ENCODE measurements around the gene BTBD9. TPM values are rescaled to one million over a fixed set of nuclear protein-coding genes. Genes with fewer than 3 reads are reported as not detected.

Gene BTBD9
- total and polyA plus RNA-seq, 2 experiments from 2014 or later, result 10.0 to 13.7 TPM

DNA sequence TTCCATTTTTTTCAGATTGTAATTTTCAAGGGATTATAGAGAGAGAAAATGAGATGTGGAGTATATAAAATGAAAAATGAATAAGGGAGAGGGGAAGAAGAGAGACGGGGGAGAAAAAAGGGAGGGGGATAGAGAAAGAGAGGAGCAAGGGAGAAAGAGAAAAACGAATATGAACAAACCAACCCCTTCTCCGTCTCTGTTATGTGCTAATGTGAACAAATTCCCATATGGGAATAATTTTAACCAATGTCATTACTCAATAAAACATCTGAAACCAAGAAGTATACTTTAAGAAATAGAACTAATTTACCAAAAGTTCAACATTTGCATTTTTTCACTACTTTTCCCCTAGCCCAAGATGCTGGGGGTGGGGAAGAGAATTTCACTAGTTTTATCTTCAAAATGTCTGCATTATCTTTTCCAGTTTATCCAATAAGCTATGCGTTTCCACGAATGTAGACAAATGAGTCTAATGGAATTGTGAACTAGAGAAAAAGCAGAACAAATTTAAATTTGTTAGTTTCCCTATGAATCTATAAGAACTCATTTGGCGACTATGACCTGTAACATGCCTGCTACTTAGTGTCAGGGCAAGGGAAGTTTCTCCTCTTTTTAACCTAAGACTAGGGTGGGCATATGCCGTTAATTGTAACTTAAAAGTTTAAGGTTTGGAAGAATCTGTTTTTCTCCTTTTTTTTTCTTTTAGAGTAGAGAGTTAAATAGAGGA is 286.3 kb downstream of the BTBD9 start:
- H3K4me2 ChIP-seq (ENCODE audit: unreplicated experiment), result no peak overlapping the region
- no peak overlapping the region for H3K4me3 ChIP-seq
- H4K20me1 ChIP-seq (ENCODE audit: insufficient read depth), result no peaks in the 10 kb centered on the region
- peaks cover 18% of the 10 kb centered on the region for H3K4me1 ChIP-seq (ENCODE audit: insufficient read depth)
- no peak for DNase-seq
- H3K9me3 ChIP-seq (ENCODE audit: low read depth), result no peaks in the 10 kb centered on the region
- H2AFZ ChIP-seq, result no peak overlapping the region
- no peaks in the 10 kb centered on the region for H3K79me2 ChIP-seq (ENCODE audit: insufficient read depth)
- no peak overlapping the region for H3K27ac ChIP-seq
- in situ Hi-C loops (cut with MboI), result no loop called here
- H3F3A ChIP-seq (ENCODE audit: insufficient read depth), result no peaks in the 10 kb centered on the region
- TF ChIP-seq EZH2 (IDR thresholded peaks at IDR 0.05; ENCODE audit: insufficient read depth, poor library complexity, severe bottlenecking) (no peak), EZH2phosphoT487 (IDR thresholded peaks at IDR 0.05; ENCODE audit: insufficient read depth, low read depth) (no peak)
- H3K9ac ChIP-seq, result no peak overlapping the region
- H3K9me2 ChIP-seq (ENCODE audit: insufficient read depth), result no peaks in the 10 kb centered on the region
- H3K27me3 ChIP-seq (replicated peaks; ENCODE audit: insufficient read depth), result no peaks in the 10 kb centered on the region
- no peaks in the 10 kb centered on the region for H3K36me3 ChIP-seq (ENCODE audit: low read depth)
- 57 to 64% methylated on average over 7 of the region's 7 CpGs for WGBS, 2 experiments (ENCODE audit: low coverage in 1 of 2, low lambda C conversion rate in 2 of 2, missing lambda C conversion rate in 2 of 2)

DNA sequence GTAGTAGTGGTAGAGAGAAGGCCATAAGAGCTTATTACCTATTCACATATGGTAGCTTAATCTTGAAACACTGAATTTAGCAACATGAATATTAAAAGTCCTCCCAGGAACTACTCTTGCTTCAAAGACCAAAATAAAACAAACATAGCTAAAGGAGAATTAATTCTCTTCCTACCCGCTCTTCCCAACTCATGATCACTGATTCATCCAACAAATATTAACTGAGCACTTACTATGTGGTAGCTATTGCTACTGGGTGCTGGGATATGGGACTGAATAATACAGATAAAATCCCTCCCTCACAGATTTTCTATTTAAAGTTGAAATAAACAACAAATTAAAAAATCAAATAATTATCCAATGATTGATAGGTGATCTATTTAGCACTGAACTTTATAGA is 287.1 kb downstream of the BTBD9 start:
- H3K9me2 ChIP-seq (ENCODE audit: insufficient read depth), result no peaks in the 10 kb centered on the region
- peak; percentile 20 for DNase-seq
- no peak overlapping the region for H3K4me3 ChIP-seq
- no peak overlapping the region for H2AFZ ChIP-seq
- no peak overlapping the region for H3K9ac ChIP-seq
- no peaks in the 10 kb centered on the region for H3F3A ChIP-seq (ENCODE audit: insufficient read depth)
- no peak overlapping the region for H3K4me2 ChIP-seq (ENCODE audit: unreplicated experiment)
- H3K4me1 ChIP-seq (ENCODE audit: insufficient read depth), result peaks cover 18% of the 10 kb centered on the region
- H3K9me3 ChIP-seq (ENCODE audit: low read depth), result no peaks in the 10 kb centered on the region
- H3K27me3 ChIP-seq (replicated peaks; ENCODE audit: insufficient read depth), result no peaks in the 10 kb centered on the region
- H4K20me1 ChIP-seq (ENCODE audit: insufficient read depth), result no peaks in the 10 kb centered on the region
- in situ Hi-C loops (cut with MboI), result no loop called here
- no peaks in the 10 kb centered on the region for H3K36me3 ChIP-seq (ENCODE audit: low read depth)
- no peaks in the 10 kb centered on the region for H3K79me2 ChIP-seq (ENCODE audit: insufficient read depth)
- 91 to 92% methylated on average over 1 of the region's 1 CpG for WGBS, 2 experiments (ENCODE audit: low coverage in 1 of 2, low lambda C conversion rate in 2 of 2, missing lambda C conversion rate in 2 of 2)
- TF ChIP-seq EZH2 (IDR thresholded peaks at IDR 0.05; ENCODE audit: insufficient read depth, poor library complexity, severe bottlenecking), result no peak
- no peak for TF ChIP-seq EZH2phosphoT487 (IDR thresholded peaks at IDR 0.05; ENCODE audit: insufficient read depth, low read depth)
- no peak overlapping the region for H3K27ac ChIP-seq

DNA sequence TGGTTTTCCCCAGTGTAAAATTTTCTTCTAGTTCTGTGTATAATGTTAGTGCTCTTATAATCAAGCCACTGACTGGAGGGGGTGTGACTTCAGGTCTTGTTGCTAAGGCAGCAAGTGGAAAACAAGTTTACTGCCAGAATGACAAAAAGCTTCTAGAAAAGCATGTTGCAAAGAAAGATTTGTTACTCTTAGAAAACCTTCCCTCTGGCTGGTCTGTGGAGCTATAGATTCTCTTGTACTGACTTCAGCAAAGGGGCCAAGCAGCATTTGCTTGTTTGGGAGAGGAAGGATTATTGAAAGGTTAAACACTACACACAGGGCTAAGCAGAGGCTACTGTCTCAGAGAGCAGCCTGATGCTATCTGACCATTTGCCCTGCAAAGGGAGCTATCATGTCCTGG is 288.8 kb downstream of the BTBD9 start:
- TF ChIP-seq EZH2phosphoT487 (IDR thresholded peaks at IDR 0.05; ENCODE audit: insufficient read depth, low read depth) (no peak), EZH2 (IDR thresholded peaks at IDR 0.05; ENCODE audit: insufficient read depth, poor library complexity, severe bottlenecking) (no peak)

DNA sequence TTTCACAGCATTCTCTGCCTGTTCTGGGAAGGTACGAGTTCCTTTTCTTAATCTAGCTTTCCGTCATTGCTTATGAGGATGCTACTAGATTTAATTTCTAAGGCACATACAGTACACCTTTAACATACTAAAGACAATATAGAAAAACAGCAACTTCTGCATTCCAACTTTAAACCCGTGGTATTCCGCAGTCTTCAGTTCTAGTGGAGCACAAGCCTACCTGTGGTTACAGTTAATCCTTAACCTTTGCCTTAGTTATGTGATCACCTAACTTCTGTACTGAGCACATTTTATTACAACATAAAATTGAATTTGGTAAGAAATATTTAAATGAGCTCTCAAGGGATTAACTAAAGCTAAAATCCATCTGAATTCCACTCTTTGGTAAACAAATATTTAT is 289.5 kb downstream of the BTBD9 start:
- H3K36me3 ChIP-seq (ENCODE audit: low read depth), result no peaks in the 10 kb centered on the region
- WGBS, 2 experiments (ENCODE audit: low coverage in 1 of 2, low lambda C conversion rate in 2 of 2, missing lambda C conversion rate in 2 of 2), result 97 to 98% methylated on average over 4 of the region's 4 CpGs
- peak overlapping the region; percentile 3 for H3K4me2 ChIP-seq (ENCODE audit: unreplicated experiment)
- in situ Hi-C loops (cut with MboI), result no loop called here
- H3K27ac ChIP-seq, result peak overlapping the region; percentile 49
- H4K20me1 ChIP-seq (ENCODE audit: insufficient read depth), result no peaks in the 10 kb centered on the region
- peaks cover 16% of the 10 kb centered on the region for H3F3A ChIP-seq (ENCODE audit: insufficient read depth)
- H3K4me3 ChIP-seq, result no peak overlapping the region
- TF ChIP-seq EZH2phosphoT487 (IDR thresholded peaks at IDR 0.05; ENCODE audit: insufficient read depth, low read depth), result no peak
- TF ChIP-seq EZH2 (IDR thresholded peaks at IDR 0.05; ENCODE audit: insufficient read depth, poor library complexity, severe bottlenecking), result no peak
- no peak overlapping the region for H3K9ac ChIP-seq
- H2AFZ ChIP-seq, result no peak overlapping the region
- H3K79me2 ChIP-seq (ENCODE audit: insufficient read depth), result no peaks in the 10 kb centered on the region
- H3K9me3 ChIP-seq (ENCODE audit: low read depth), result no peaks in the 10 kb centered on the region
- H3K27me3 ChIP-seq (replicated peaks; ENCODE audit: insufficient read depth), result no peaks in the 10 kb centered on the region
- H3K9me2 ChIP-seq (ENCODE audit: insufficient read depth), result no peaks in the 10 kb centered on the region
- DNase-seq, result no peak
- peaks cover 32% of the 10 kb centered on the region for H3K4me1 ChIP-seq (ENCODE audit: insufficient read depth)

More for the DNA sequence above, 288.8 kb downstream of the BTBD9 start:
- peaks cover 13% of the 10 kb centered on the region for H3F3A ChIP-seq (ENCODE audit: insufficient read depth)
- H3K9me3 ChIP-seq (ENCODE audit: low read depth), result no peaks in the 10 kb centered on the region
- H3K4me1 ChIP-seq (ENCODE audit: insufficient read depth), result peaks cover 32% of the 10 kb centered on the region
- DNase-seq, result peak; percentile 58
- H3K36me3 ChIP-seq (ENCODE audit: low read depth), result no peaks in the 10 kb centered on the region
- no peak overlapping the region for H3K9ac ChIP-seq
- no peak overlapping the region for H3K4me2 ChIP-seq (ENCODE audit: unreplicated experiment)
- H3K27ac ChIP-seq, result peak overlapping the region; percentile 19
- no peaks in the 10 kb centered on the region for H3K27me3 ChIP-seq (replicated peaks; ENCODE audit: insufficient read depth)
- no peak overlapping the region for H2AFZ ChIP-seq
- no peak overlapping the region for H3K4me3 ChIP-seq
- in situ Hi-C loops (cut with MboI), result no loop called here
- H3K9me2 ChIP-seq (ENCODE audit: insufficient read depth), result no peaks in the 10 kb centered on the region
- H4K20me1 ChIP-seq (ENCODE audit: insufficient read depth), result no peaks in the 10 kb centered on the region
- H3K79me2 ChIP-seq (ENCODE audit: insufficient read depth), result no peaks in the 10 kb centered on the region

All from GM23248 (cell line).